Hepatic stellate cell (primary cell): ENCODE results near the gene B3GALT5.

ENCODE experiments used
- DNase-seq: peaks from one replicate; pipeline ENCODE4 v3.0.0; 2011; ENCODE audit warnings: low spot score

The B3GALT5 gene

DNA sequence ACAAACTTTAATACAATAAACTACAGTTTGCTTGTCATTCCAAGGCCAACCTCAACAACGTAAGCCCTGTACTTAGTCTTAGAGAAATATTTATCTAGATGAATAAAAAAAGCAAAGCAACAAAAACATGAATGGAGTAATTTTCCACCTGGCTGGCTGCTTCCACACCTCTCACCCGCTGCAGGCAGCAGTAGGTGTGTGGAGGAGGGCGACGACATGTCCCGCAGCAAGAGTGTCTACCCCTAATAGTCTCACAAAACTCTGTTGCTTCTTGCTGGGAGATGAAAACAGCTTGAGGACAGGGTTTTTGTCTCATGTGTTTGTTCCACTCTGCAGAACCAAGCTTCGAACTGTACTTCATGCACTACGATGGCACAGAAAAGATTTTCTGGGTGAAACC, 83.5 kb downstream of the B3GALT5 start:
- no peak for DNase-seq

DNA sequence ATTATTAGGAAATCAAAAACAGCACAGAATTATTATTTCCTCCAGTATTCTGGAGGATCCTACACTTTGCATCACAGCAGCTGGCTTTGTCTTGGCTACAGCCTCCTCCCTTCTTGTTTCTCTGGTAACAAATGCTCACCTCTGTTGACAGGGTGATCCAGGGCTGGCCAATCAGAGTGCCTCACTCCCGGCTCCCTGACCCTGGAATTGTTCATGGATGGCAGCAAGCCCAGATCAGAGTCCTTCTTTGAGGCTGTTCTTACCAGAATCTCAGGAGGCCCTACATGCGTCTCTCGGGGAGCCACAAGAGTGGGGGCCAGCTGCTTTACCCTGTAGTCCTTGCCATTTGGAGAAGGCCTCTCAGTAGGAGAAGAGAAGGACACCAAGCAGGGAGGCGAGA, 83.9 kb downstream of the B3GALT5 start:
- DNase-seq = no peak

DNA sequence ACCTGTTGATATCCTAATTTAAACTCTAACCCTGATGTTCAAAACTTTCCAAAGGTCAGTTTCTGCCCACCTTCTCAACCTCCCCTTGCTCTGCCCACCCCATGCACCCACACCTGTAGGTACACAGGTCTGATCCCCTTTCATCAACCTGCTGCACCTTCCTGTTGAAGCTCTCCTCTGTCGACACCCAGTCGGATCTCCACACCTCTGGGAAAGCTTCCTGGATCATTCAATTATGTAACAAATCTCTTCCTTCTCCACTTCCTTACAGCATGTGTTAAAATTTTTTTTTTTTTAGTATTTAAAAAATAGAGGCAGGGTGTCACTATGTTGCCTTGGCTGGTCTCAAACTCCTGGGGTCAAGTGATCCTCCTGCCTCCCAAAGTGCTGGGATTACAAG, 87.6 kb downstream of the B3GALT5 start:
- no peak for DNase-seq

DNA sequence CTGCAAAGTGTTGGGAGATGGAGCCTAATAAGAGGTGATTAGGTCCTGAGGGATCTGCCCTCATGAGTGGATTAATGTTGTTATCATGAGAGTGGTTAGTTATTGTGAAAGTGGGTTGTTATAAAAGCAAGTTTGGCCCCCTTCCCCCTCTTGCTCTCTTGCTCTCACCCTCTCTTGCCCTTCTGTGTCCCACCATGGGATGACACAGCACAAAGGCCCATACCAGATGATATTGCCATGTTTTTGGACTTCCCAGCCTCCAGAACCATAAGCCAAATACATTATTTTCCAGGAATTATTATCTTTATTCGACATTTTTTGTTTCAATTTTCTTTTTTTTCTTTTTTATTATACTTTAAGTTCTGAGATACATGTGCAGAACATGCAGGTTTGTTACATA, 90.8 kb downstream of the B3GALT5 start:
- no peak for DNase-seq

DNA sequence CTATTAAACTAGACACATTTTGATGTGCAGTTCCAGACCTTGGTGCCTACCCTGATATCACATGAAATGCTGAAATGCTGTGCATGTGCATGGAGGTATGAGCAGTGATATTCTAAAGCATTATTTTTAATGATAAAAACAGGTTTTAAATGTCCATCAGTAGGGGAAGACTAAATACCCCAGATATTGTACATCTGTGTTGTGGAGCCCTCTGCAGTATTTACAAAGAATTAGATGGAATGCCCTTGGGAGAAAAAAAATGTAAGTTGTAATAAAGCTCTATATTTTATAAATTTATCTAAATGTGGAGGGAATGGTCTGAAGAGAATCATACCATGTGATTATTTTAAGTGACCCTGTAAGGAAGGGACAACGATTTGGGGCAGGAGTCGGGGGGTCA, 93.1 kb downstream of the B3GALT5 start:
- DNase-seq = no peak

DNA sequence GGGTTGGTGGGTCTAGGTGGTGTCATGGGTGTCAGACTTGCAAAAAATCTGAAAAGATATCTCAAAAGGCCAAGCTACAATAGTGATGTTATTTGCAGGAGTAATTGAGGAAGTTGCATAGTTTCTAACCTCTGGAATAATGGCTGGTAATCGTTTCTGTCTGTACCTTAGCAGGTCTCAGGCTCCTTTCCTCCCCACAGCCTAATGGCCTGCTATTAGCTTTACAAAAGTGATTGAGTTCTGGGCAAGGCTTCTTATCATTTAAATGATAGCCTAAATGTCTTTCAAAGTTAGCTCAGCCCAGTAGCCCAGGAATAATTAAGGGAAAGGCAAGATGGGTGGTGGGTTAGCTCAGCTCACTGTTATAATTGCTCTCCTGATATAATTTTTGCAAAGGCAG, 94.6 kb downstream of the B3GALT5 start:
- DNase-seq = no peak

DNA sequence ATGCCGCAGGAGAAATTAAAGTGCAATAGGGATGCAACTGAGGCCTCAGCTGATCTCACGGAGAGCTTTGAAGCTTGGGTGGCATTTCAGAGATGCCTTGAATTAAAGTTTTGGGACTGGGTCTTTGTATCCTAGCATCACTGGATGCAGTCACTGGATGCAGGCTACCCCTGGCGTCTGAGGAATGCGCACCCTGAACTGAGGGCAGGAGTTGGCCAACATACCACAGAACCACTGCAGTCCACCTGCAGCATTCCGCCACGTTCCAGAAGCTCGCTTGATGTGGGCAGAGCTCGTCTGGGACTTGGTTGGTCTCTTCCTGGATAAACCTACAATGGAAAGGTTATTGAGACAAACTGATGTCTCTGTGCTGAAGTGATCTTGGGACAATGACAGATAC, 98.1 kb downstream of the B3GALT5 start:
- DNase-seq = no peak

DNA sequence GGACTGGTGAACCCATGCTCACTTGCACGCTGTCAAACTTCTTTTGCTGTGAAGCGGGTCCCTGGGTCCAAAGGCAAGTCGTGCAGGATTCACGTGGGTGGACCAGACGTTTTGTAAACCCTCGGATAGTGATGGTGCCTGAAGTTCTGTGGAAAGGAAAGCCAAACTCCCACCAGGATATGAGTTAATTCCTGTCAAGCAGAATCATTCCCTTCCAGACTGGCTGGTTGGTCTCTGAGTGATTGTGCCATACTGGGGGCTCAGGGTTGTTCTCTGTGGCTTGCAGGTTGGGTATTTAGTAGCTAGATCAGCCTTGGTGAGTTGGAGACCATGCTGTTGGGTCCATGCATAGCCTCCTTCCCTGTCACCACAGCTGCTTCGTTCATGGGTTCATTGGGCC, 99.5 kb downstream of the B3GALT5 start:
- DNase-seq = no peak

DNA sequence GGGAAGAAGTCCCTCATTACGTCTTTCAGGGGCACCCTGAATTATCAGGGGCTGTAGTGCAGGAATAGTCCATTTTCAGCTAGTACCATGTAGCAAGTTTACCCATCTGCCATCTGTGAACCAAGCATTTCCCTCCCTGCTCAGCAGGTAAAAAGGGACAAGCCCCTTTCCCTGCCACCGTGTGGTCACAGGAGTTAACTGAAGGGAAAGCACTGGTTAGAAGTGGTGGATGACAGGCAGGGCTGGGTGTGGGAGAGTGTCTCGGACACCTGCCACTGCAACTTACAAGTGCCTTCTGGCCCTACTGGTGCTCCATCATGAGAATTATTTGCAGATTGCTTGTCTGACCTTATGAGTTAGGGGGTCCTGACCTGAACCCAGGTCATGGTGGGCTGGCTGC, 100.2 kb downstream of the B3GALT5 start:
- DNase-seq = no peak

DNA sequence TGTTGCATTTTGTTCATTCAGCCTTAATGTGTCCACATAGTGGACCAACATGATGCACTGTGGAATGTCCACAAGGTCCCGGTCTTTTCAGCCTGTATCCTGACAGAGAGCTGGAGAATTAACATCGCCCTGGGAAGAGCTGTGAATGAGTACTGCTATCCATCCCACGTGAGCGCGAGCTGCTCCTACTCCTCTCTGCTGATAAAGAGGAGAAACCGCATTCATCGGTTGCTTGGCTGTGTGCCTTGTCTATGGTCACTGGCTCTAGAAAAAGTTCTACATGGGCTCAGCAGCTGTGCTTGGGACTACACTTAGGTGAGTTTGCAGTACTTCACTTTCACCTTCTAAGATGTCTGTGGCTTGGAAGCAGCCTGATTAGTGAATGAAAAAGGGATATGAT, 101.2 kb downstream of the B3GALT5 start:
- DNase-seq = no peak

DNA sequence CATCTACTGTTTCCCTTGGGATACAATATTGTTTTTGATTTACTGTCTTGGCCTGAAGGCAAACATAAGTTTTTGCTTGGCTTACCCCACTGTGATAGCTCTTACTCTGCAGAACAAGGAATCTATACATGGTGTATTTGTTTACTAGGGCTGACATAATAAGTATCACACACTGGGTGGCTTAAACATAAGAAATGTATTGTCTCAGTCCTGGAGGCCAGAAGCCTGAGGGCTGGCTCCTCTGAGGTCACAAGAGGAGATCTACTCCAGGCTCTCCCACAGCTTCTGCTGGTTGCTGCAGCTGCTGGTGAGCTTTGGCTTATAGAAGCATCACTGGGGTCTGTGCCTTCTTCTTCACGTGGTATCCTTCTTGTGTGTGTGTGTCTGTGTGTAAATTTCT, 101.6 kb downstream of the B3GALT5 start:
- DNase-seq = no peak

DNA sequence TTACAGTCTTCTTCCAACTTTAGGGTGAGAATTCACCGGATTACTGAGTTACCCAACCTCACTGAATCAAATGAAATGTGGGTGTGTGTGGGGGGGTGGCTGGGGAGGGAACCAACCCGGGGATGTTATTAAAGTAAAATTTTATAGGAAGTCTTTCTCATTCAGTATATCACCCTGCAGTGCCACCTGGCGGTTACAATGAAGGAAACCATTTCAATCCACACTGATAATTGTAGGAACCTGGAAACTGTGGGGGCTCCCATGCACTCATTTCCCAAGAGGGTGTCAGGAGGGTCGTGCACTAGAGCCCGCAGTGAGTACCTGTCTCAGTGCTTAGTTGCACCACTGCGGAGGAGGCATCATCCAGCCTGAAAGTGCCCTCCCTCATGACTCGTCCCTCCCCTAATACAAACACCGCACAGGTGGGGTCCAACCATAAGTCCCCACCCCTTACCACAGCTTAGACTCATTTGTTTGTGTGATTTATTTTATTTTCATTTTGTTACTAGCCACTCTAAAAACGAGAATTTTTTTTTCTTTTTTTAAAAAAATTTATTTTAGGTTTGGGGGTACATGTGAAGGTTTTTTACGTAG, 103.2 kb downstream of the B3GALT5 start:
- DNase-seq = peak; percentile 16

DNA sequence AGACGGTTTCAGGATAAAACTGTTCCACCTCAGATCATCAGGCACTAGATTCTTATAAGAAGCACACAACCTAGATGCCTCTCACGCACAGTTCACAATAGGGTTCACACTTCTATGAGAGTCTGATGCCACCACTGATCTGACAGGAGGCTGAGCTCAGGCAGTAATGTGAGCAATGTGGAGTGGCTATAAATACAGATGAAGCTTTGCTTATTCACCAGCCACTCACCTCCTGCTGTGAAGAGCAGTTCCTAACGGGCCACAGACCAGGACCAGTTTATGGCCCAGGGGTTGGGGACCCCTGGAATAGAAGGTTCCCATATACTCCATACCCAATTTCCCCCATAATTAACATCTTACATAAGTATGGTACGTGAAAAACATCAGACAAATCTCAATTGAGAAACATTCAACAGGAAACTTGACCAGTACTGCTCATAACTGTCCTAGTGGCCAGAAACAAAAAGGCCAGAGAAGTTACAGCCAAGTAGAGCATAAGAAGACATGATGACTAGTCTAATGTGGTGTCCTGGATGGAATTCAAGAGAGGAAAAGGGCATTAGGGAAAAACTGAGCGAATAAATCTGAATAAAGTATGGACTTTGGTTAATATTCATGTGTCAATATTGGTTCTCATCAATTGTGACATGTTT, 107.5 kb downstream of the B3GALT5 start:
- no peak for DNase-seq

DNA sequence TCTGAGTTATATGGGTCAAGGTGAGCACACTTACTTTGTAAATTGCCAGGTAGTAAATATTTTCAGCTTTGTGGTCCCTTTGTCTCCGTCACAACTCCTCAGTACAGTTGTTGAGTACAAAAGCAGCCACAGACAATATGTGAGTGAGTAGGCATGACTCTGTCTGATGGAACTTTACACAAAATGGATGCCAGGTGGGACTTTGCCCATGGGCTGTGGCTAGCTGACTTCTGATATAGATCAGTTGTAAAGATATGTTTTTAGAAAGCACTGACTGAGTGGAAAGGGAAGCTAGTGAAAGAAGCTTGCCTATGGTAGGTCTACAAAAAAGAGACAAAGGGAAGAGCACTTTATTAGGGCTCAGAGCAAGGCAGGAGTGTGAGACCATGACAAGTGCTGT, 109.1 kb downstream of the B3GALT5 start:
- no peak for DNase-seq
